Pancreas (tissue), 10 donors: Measurements from ENCODE around the gene ADNP. TPM values are rescaled to one million over a fixed set of nuclear protein-coding genes. Genes with fewer than 3 reads are reported as not detected.
"Not testable (repeated sequence)": the region's sequence is repeated elsewhere in the genome, so short reads cannot be mapped to it uniquely, and the experiment has no call there.

Source experiments
- ATAC-seq, 4 donors: fragments of 200-7000 bp; cut with Tn5 transposase; one replicate each; pipeline versions ENCODE4 v1.8.0 to v1.9.1; 2020; ENCODE audit warnings: mild to moderate bottlenecking in 4 of 4, moderate library complexity in 4 of 4
- DNase-seq, 6 donors: peaks; one replicate each; pipeline ENCODE4 v3.0.0-alpha.2; 2020
- FAIRE-seq: peaks from 2 replicates; lab custom pipeline; 2012; peaks lifted over from hg19 to GRCh38; lab: Jason Lieb, UNC
- H3K27ac ChIP-seq, 4 donors: fragments of 200-600 bp; sonication (generic); 1 replicate in 3 of 4; 2 replicates in 1 of 4; pipeline versions ENCODE4 v1.5.0 to v1.8.0; 2020
- H3K27me3 ChIP-seq, 4 donors: fragments of 200-600 bp; one replicate each; pipeline ENCODE4 v1.8.0; 2021
- H3K36me3 ChIP-seq, 3 donors: fragments of 200-600 bp; sonication (generic) in 1 of 3; one replicate each; pipeline versions ENCODE4 v1.5.0 to v1.8.0; 2020 to 2021
- H3K4me1 ChIP-seq, 3 donors: fragments of 200-600 bp; one replicate each; pipeline ENCODE4 v1.8.0; 2021
- H3K4me3 ChIP-seq, 4 donors: fragments of 200-600 bp; sonication (generic) in 2 of 4; one replicate each; pipeline versions ENCODE4 v1.5.0 to v1.8.0; 2020 to 2021
- H3K9me3 ChIP-seq, 4 donors: fragments of 200-600 bp; one replicate each; pipeline ENCODE4 v1.8.0; 2021
- CTCF ChIP-seq, 4 donors: fragments of 200-600 bp; sonication (generic) in 3 of 4; IDR thresholded peaks; one replicate each; pipeline versions ENCODE4 v1.5.0 to v1.8.0; 2021; ENCODE audit warnings: antibody characterized with exemption in 4 of 4
- whole genome bisulfite sequencing, 2 donors: extraction: QIAGEN DNeasy Blood & Tissue Kit; methylation state at CpG; one replicate each; pipeline ENCODE4 v1.1.7; 2013; 5-methylcytosine and 5-hydroxymethylcytosine counted together
- intact Hi-C, 3 donors: fragments of 100-400 bp; cut with DNase I; formaldehyde crosslinking; loops; one replicate each; pipeline versions ENCODE4 v1.11.1 to v1.14.2; 2022
- polyA plus RNA-seq, 2 donors: library from polyadenylated mRNA; stranded (reverse); fragments of 200-250 nt; gene quantifications; one replicate each; pipeline ENCODE4 v1.2.3, GENCODE V29; 2013
- total RNA-seq, 6 donors: library from RNA; stranded (reverse); fragmentation: NEBNext Ultra II Directional in 4 of 6; extraction: Animal tissue kit (Norgen Biotek cat#: 25700) in 4 of 6; gene quantifications; one replicate each; pipeline versions ENCODE4 v1.2.1 to v1.2.4, GENCODE V29; 2021 to 2023
- donor health status: healthy with polysubstance abuse.
- donor health status: DM: no; HTN: no; CAD: no; lungs with moderate emphysema.
- donor health status: DM: no; HTN: no; CAD: no.
- donor health status: control.
- donor health status: control.
- donor health status: Bipolar disorder and iron deficiency.
- donor health status: DM: yes; HTN: yes; CAD: no.
- donor health status: DM: no; HTN: no; CAD: no.
- donor health status: DM: no; HTN: no; CAD: no.
- donor health status: DM: yes; HTN: yes; CAD: no.

The ADNP gene
- total RNA-seq (10 to 100 TPM; 18.7 to 33.8 (median 20.5) TPM), polyA plus RNA-seq (10 to 100 TPM; 17.8 to 21.5 TPM)

GRCh38 chr20:50931306-50932015, at the start of gene ADNP:
TSS of gene ADNP (minus strand) at chr20:50931437. CDS start at chr20:50903996, 27,441 bp downstream.
- ATAC-seq: peak; percentile 85 to 91 (median 86)
- no peaks in the 10 kb centered on the region for H3K9me3 ChIP-seq
- intact Hi-C loops: no loop called here

GRCh38 chr20:50980071-50980681, 48.9 kb upstream of the ADNP start:
- no peaks in the 10 kb centered on the region for H3K9me3 ChIP-seq
- DNase-seq: no peak
- no peaks in the 10 kb centered on the region for H3K36me3 ChIP-seq
- FAIRE-seq: no peak
- intact Hi-C loops: loop anchor here in 1 of 3 donors (5.0 kb wide), 1 partner anchor 327 kb away; no protein-coding TSS in a partner anchor
- ATAC-seq: peak in 2 of 4 donors; percentile 39 to 59
- no peak for TF ChIP-seq CTCF (IDR thresholded peaks at IDR 0.05)
- H3K27ac ChIP-seq: no peak overlapping the region
- H3K27me3 ChIP-seq: no peaks in the 10 kb centered on the region
- no peak overlapping the region for H3K4me3 ChIP-seq
- H3K4me1 ChIP-seq: no peaks in the 10 kb centered on the region
- 49 to 63% methylated on average over 8 of the region's 8 CpGs for WGBS, 2 donors

More at GRCh38 chr20:50931306-50932015, at the start of gene ADNP:
- H3K27ac ChIP-seq: peak within 1 kb of the TSS; percentile 99
- H3K27me3 ChIP-seq: no peaks in the 10 kb centered on the region
- peak; percentile 87 to 94 (median 91) for DNase-seq
- peaks cover 0 to 28% (median 15%) of the 10 kb centered on the region in 3 donors for H3K4me1 ChIP-seq
- peak within 1 kb of the TSS; percentile 69 to 84 (median 76) for H3K4me3 ChIP-seq
- 1% methylated on average over 41 to 58 of the region's 58 CpGs for WGBS, 2 donors
- H3K36me3 ChIP-seq: peaks cover 0 to 23% (median 5%) of the 10 kb centered on the region in 3 donors
- FAIRE-seq: no peak
- peak; percentile 34 to 57 (median 50) for TF ChIP-seq CTCF (IDR thresholded peaks at IDR 0.05)

GRCh38 chr20:50978533-50978932, 47.3 kb upstream of the ADNP start:
- DNase-seq, H3K27me3 ChIP-seq, H3K4me1 ChIP-seq, H3K36me3 ChIP-seq, H3K4me3 ChIP-seq, FAIRE-seq, H3K9me3 ChIP-seq, ATAC-seq, H3K27ac ChIP-seq: not testable (repeated sequence)
- WGBS, 2 donors: 66 to 74% methylated on average over 4 of the region's 4 CpGs
- intact Hi-C loops: loop anchor here in 1 of 3 donors (10.0 kb wide), 1 partner anchor 626 kb away; no protein-coding TSS in a partner anchor

- FAIRE-seq (no peak), DNase-seq (no peak), ATAC-seq (no peak)
- Histone ChIP-seq H3K27ac (no peak overlapping the region), H3K4me3 (no peak overlapping the region), H3K4me1 (no peaks in the 10 kb centered on the region), H3K36me3 (no peaks in the 10 kb centered on the region), H3K9me3 (no peaks in the 10 kb centered on the region), H3K27me3 (no peaks in the 10 kb centered on the region)
- intact Hi-C loops: loop anchor here in 1 of 3 donors (10.0 kb wide), 1 partner anchor 627 kb away; no protein-coding TSS in a partner anchor
- no peak for TF ChIP-seq CTCF (IDR thresholded peaks at IDR 0.05)
- WGBS, 2 donors: 33 to 37% methylated on average over 20 of the region's 20 CpGs
Measured at GRCh38 chr20:50977066-50978021, 46.1 kb upstream of the ADNP start.
